Stimulated activated CD4-positive, alpha-beta T cell treated with anti-CD3 and anti-CD28 coated beads, Interleukin-4, amount 100 ng/mL, for 24 hours (primary cell): Measurements from ENCODE around the gene MRPL54.

Experiments used
- DNase-seq: peaks from one replicate; pipeline ENCODE4 v3.0.0-alpha.2; 2020

The MRPL54 gene

DNA sequence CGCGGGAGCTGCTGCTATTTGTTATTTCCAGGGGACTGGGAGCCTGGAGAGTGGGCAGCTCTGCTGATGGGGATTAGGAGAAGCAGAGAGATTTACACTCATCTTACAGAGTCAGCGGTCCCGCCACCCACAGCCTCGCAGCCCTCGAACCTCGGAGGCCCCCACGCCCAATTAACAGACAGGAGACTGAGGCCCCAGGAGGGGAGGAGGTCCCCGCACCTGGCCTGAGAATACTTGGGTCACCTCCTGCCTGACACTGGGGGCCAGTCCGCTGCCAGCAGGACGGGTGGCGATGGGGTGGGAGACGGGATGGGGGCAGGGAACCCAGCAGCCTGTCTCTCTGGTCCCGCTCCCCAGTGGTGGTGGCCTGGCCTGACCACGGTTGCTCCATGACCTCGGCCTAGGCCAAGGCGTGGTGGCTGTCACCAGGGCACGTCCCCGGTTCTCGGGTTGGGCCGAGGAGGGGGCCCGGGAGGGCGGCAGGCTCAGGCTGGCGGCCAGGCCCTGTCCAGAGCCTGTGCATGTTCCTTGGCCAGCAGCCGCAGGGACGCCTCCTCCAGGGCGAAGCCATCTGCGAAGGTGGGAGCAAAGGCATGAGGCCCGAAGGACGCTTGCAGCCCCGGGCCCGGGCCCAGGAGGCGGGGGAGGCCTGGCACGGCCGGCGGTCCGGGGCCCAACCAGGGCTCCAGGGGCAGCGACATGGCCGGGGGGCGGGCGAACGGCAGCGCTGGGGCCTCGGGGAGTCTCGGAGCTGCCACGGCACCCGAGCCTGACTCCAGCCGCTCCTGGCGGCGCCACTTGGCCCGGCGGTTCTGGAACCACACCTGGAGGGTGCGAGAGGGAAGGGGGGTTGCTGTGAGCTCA lies 7.9 kb downstream of the MRPL54 start:
- DNase-seq = no peak

- no peak for DNase-seq
Measured at GRCh38 chr19:3771000-3771905, 8.8 kb downstream of the MRPL54 start.

DNA sequence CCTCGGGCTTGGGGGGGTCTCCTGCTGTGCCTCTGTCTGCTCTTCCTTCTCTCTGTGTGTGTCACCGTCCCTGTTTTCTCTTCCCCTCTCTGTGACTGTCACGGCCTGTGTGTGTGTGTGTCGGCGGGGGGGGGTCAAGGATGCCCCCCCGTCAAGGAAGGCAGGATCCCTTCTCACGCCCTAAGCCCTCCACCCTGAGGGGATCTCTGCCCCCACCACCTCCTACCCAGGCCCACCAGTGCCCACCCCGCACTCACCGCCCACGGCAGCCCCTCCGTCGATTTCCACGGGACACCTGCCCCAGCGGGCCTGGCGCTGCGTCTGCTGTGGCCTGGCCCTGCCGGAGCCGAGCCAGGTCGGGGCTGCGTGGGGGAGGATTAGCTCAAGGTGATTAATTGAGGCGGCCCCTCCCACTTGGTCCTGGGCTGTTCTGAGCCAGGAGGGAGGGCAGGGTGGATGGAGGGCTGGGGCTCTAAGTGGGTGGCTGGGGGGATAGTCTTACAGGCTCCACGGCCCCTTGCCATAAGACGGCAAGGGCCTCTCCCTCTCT lies 9.5 kb downstream of the MRPL54 start, which contains the start of gene RAX2:
TSS of gene RAX2 (minus strand) at position 323 of the 550 bp plus-strand sequence. CDS start 486 bp downstream, outside the sequence.
- DNase-seq = no peak

DNA sequence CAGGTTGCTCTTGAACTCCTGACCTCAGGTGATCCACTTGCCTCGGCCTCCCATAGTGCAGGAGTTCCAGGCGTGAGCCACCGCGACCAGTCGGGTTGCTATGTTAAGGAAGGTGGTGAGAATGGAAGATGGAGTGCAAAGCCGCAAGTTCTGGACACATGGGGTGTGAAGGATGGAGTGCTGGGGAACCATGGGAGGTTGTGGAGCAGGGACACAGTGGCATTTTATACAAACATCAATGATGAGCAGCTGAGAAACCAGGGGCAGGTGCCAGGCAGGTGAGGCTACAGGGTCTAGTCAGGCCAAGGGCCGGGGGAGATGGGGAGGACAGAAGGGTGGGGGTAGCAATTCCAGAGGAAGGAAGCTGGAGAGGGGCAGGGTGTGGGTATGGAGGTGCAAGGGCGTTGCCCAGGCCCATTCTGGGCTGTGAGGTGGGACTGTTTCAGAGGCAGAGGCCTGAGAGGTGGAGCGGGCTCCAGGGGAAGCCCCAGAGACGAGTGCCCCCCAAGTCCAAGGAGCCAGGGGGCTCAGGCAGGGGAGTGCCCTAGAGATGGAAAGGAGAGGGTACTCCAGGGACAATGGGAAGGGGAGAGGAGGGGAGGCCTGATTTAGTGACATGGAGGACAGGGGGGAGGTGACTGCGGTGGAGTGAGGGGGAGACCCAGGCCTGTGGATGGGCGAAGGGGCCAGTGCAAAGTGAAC lies 11.5 kb downstream of the MRPL54 start:
- no peak for DNase-seq

DNA sequence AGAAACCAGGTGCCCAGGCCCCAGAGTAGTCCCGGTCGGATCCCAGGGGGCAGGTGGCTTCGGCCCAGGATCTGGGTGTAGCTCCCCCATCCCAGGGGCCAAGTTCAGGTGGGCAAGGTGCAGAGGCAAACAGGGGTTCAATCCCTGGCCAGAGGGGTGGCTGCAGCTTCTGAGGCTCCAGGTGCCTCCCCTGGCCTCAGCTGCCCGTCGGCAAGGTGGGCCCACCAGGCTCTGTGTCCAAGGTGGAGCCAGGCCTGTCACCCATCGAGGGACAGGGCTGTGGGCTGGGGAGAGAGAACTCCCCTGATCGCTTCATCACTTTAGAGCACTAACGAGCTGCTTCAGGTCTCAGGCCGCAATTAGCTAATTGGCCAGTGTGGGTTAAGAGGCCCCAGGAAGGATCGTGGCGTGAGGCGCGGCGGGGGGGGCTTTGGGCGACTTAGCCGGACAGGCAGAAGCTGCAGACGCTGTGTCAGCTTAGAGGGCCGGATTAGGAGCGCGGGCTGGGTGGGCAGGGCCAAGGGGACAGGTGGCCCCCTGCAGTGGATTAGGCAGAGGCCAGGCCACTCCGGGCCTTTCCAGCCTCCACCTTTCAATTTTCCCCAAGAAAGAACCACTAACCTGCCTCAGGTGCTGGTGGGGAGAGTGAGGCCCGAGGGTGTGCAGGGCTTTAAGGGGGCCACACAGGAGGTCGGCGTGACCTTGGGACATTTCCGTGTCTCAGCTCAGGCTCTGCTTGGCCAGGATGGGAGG lies 12.3 kb downstream of the MRPL54 start:
- no peak for DNase-seq

DNA sequence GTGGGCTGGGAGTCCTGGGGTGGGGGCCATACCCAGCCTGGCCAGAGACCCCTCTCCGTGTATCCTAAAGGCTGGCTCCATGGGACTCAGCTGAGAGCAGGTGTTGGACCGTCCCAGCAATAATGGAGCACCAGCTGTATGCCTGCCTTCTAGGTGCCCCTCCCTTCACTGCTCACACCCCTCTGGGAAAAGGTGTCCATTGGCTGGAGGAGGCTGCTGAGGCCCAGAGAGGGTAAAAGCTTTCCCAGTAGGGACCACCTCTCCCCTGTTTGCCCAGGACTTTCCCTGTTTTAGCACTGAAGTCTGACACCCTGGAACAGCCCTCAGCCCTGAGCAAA lies 12.9 kb downstream of the MRPL54 start:
- DNase-seq = no peak

- DNase-seq = no peak
Measured at GRCh38 chr19:3775831-3776230, 13.3 kb downstream of the MRPL54 start.

DNA sequence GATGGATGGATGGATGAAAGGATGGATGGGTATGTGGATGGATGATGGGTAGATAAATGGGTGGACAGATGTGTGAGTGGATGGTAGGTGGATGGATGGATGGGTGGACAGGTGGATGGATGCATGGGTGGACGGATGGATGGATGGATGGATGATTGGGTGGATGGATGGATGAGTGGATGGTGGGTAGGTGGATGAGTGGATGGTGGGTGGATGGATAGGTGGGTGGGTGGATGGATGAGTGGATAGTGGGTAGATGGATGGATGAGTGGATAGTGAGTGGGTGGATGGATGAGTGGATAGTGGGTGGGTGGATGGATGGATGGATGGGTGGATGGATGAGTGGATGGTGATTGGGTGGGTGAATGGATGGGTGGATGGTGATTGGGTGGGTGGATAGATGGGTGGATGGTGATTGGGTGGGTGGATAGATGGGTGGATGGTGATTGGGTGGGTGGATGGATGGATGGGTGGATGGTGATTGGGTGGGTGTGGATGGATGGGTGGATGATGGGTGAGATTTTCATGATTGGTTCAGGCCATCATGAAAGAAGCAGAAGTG lies 14.1 kb downstream of the MRPL54 start:
- no peak for DNase-seq

DNA sequence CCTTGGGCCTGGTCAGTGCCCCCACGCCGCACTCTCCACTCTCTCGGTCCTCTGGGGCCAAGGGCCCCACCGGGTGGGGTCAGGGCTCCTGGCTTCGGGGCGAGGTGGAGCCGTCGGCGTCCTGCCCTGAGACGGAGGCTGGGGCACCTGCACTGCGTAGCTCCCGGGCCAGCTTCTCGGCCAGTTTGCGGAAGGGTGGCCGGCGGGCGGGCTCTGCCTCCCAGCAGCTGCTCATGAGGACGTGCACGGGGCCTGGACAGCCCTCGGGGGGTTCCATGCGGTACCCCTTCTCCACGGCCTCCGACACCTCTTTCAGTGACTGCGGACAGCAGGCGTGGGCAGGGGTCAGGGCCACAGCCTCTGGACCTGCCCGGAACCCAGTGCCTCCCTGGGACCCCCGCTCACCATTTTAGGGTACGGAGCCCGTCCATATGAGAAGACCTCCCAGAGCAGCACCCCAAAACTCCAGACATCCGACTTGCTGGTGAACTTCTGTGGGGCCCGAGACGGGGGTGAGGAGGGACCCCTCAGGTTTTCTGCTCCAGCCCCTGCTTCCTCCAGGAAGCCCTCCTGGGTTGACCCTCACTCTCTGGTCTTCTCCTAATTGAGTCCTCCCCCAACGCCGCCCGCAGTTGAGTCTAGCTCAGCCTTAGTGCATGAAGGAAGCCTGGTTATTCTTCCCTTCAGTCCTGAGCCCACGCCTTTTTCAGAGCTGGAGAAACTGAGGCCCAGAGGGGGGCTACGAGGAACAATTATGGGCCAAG lies 15.8 kb downstream of the MRPL54 start:
- no peak for DNase-seq

GRCh38 chr19:3778899-3779723 lies 16.6 kb downstream of the MRPL54 start:
- DNase-seq = no peak

- DNase-seq = no peak
Measured at GRCh38 chr19:3780786-3781304, 18.4 kb downstream of the MRPL54 start.

- no peak for DNase-seq
Measured at GRCh38 chr19:3781603-3782002, 19.1 kb downstream of the MRPL54 start.

- no peak for DNase-seq
Measured at GRCh38 chr19:3782330-3782729, 19.8 kb downstream of the MRPL54 start.

- no peak for DNase-seq
Measured at GRCh38 chr19:3782903-3783302, 20.4 kb downstream of the MRPL54 start.

- DNase-seq = peak; percentile 44
Measured at GRCh38 chr19:3783660-3784584, 21.4 kb downstream of the MRPL54 start.

DNA sequence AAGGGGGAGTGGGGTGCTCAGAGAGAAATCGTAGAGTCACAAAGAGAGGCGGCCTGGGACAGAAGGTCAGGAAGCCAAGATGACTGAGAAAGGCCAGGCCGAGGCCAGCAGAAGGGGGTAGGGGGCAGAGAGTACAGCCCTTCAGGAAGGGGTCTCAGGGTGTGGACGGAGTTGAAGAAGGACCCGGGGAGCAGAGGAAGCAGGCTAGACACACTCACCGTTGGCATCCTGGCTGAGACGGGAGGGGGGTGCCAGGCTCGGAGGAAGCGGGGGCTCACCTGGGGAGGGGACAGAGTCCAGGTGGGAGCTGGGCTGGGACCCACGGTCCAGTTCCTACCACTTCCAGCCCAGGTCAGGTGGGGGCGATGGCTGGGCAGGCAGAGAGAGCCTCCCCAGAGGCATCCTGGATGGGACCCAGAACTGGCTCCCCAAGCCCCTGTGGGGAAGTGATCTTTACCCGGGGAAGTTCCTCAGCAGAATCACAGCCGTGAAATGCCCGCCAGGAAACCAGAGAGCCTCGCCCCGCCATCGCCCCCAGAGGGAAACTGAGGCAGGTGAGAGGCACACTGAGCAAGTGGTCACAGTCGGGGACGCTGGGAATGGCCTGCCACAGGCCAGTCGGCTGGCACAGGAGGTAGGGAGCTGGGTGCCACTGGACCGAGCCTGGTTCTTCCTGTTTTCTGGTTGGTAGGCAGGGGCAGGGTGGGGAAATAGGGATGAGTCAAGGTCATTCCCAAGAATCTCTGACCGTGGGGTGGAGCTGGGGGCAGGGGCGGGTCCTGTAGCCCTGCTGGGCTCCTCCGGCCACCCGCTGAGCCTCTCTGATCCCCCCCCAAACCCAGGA lies 22.3 kb downstream of the MRPL54 start:
- no peak for DNase-seq

DNA sequence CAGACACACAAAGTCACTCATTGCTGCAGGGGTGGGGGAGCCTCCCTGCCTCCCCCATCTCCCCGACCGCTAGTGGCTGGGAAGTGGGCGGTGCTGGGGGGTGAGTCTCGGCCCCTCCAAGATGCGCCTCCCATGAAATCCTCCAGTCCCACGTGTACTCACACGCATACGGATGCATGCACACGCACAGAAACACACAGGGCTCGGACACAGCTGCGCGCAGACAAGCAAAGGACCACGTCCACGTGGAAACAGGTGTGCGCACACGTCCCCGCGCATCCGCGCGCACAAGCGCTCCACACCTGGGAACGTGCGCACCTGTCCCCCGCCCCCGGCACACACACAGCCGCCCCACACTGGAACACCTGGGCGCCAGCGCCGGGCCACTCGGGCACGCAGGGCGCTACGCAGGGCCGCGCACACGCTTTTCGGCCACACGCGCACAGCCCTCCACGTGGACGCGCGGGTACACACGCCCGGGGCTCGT lies 23.0 kb downstream of the MRPL54 start:
- peak; percentile 31 for DNase-seq
